SK-N-DZ (cell line): ENCODE data around the gene EFEMP1.

Source experiments
- DNase-seq: peaks from one replicate; pipeline ENCODE4 v3.0.0-alpha.2; 2015; ENCODE audit warnings: low spot score

Gene EFEMP1

GRCh38 chr2:55898386-55899040 is 25.1 kb downstream of the EFEMP1 start:
- DNase-seq = no peak

- no peak for DNase-seq
These were observed 26.9 kb downstream of the EFEMP1 start for GRCh38 chr2:55896633-55897032.

DNA sequence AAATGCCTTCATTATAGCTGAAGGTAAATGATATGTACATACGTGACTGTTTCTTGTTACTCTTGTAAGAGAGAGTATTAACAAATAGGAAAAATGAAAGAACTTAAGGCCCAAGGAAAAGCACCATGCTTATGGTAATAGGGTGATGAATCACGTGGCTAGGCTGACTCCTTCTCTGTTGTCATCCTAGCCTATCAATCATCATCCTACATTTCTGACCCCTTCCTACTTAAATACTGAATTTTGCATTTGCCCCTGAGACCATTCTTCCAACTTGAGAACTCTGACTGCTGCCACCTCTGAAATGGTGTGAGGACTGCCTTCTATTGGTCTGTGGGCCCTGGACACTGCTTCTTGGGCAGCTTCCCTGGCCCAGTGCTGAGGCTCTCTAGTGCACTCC is 28.9 kb downstream of the EFEMP1 start:
- no peak for DNase-seq

- DNase-seq = no peak
These were observed 31.9 kb downstream of the EFEMP1 start for GRCh38 chr2:55891671-55892094.

GRCh38 chr2:55888936-55889335 is 34.6 kb downstream of the EFEMP1 start:
- DNase-seq = no peak

DNA sequence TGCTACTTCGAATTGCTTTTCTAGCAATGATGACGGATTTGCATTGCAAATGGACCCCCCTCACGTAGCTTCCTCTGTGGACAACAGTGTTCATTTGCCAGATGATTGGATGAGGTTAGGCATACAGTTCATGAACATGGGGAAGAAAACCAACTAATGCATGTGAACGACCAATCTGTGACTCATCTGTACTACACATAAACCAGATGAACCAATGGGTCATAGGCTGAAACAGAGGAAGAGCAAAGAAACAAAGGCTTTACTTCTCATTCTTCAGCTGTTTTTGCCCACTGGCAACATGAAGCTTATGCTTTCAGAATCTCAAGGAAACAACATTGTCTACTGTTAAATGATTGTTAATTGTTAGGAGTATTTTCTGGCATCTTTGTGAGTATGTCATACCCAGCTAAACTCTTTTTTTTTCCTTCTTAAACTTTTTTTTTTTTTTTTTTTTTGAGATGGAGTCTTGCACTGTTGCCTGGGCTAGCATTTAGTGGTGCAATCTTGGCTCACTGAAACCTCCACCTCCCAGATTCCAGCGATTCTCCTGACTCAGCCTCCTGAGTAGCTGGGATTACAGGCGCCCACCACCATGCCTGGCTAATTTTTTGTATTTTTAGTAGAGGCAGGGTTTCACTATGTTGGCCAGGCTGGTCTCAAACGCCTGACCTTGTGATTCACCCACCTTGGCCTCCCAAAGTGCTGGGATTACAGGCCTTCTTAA is 35.5 kb downstream of the EFEMP1 start:
- DNase-seq = no peak

GRCh38 chr2:55887351-55887750 is 36.2 kb downstream of the EFEMP1 start:
- no peak for DNase-seq

GRCh38 chr2:55885944-55886281 is 37.7 kb downstream of the EFEMP1 start:
- no peak for DNase-seq

GRCh38 chr2:55885127-55885943 is 38.2 kb downstream of the EFEMP1 start:
- DNase-seq = no peak

DNA sequence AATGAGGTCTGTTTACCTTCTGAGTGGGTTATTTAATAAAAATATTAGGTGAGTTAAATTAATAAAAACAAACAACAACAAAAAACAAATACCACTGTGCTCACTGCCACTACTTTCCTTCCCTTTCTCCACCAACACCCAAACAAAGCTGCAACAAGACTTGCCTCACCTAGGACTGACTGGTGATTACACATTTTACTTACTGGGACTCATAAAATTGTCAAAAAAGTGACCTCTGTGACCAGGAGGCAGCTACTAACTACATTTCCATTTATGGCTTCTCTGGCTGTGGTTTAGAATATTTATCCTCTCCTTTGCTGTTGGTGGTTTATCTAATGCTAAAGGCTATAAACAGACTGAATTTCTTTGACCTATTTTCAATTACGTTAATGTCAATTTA is 39.8 kb downstream of the EFEMP1 start:
- no peak for DNase-seq

DNA sequence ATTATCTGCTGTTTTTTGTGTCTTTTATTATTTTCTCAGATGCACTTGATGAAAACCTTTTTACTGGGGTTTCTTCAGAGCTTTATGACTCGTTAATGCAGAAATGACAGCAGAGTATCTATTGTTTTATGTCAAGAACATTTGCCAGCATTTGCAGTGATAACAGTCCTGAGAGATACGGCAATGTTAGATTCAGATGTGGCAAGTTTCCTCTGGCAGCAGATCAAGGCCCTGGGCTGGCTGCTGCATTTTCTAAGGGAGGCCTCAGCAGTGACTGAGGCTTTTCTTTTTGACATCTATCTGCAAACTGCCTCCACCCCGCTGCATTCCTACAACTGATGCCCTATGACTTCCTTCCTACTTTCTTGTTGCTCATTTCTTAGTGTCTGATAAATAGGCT is 40.2 kb downstream of the EFEMP1 start:
- DNase-seq = no peak

DNA sequence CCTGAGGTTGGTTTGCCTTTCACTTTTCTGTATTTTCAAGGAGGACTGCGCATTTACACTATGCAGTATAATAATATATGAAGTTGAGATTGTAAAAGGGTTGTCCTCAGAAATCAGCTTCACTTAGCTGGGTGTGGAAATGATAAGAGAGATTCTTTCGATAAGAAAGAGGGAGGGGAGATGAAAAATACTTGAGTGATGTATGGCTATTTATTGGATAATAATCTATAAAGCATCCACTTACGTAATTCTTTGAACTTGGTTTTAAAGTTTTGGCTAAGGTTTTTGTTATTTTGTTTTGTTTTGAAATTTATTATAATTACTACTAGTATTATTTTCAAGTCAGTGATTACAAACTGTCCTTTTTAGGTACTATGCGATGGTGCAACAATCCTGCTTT is 40.6 kb downstream of the EFEMP1 start:
- no peak for DNase-seq

GRCh38 chr2:55880416-55881143 is 43.0 kb downstream of the EFEMP1 start:
- DNase-seq = no peak

DNA sequence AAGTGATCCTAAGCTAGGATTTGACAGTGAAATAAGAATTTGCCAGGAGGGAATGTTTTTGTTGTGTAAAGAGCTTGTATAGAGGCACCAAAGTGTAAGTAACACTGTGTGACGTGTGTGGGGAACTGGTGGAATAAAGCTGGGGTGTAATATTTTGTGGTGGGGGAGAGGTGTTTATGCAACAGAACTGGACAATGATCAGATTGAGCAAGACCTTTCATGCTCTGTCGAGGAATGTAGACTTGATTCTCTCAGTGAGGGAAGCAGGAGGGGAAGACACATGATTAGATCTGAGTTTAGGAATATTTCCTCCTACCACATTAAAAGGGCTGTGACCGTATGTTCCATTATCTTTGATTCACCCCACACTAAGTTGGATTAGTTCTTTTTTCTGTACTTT is 43.6 kb downstream of the EFEMP1 start:
- DNase-seq = no peak

DNA sequence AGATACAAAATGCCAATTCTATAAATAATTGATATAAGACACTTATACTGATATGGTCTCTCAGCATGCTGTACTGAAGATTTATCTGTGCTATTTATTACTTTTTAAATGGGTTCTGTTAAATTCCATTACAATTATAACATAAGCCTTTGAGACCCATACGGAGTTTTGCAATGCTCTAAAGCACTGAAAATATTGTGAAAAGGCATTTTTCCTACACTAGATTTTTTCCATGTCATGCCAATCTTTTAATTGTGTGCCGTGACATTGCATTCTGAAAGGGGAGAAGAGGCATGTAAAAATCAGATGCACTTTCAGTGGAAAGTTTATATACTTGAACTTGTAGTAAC is 46.5 kb downstream of the EFEMP1 start:
- no peak for DNase-seq

GRCh38 chr2:55876429-55877086 is 47.0 kb downstream of the EFEMP1 start:
- DNase-seq = no peak

DNA sequence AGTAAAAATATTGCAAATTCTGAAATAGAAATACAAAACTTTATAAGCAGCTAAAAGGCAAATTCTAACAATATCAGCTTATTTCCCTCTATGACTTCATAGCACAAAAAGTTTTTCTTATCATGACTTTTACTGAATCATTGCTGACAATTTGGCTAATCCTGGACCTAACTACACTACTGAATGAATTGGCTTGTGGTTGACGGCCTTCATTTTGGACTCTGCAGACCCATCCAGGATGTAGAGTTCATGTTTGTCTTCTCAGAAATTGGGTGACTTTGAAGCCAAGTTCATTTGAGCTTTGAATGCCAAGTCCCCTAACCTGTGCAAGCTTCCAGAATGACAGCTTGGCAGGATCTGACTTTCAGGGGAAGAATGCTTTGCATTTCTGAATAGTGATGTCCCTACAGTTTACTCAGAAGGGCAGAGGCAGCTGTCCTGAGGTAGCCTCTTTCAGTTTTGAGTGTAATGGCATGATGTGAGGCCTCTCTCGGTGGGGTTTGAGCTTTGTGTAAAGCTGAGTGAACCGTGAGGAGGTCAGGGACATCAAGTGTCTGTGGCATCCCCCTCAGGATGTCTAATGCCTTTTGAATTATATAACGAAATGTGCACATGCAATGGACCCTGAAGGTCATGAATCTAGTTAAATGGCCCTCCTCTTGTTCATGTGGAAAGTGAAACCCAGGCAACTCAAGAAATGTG is 48.0 kb downstream of the EFEMP1 start:
- DNase-seq = no peak

GRCh38 chr2:55874338-55874737 is 49.2 kb downstream of the EFEMP1 start:
- DNase-seq = no peak

GRCh38 chr2:55871637-55872036 is 51.9 kb downstream of the EFEMP1 start:
- no peak for DNase-seq

DNA sequence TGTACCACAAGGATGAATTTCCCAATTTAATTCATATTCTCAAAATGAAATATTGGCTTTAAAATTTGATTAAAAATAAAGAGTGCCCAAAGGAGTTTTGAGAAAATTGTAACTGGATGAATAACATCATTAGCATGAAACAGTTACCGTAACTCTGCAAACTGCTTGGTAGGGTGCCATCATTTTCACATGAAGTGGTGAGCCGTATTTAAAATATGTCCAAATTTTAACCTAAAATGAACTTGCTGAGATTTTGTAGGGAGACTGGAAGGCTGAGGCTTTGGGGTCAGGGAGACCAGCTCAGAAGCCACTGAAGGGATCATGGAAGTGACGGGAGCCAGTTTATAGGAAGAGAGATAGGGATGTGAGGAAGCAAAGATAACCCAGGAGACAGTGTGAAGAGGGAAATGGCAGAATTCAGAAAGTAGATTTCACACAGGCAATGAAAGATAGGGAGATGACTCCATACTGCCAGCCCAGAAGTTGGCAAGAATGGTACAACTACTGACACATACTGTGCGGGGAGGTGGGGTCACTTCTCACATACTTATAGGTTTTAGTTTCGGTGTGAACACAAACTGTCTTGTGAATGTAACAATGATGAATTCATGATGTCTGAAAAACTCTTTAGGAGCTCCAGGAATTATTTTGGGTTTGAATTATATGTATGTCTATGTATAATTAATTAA is 53.8 kb downstream of the EFEMP1 start:
- DNase-seq = no peak
